Panc1 (cell line): ENCODE measurements around the gene KRT77. TPM values are rescaled to one million over a fixed set of nuclear protein-coding genes. Genes with fewer than 3 reads are reported as not detected.

Experiments
- ATAC-seq: fragments of 200-7000 bp; cut with Tn5 transposase; 2 replicates; pipeline ENCODE4 v1.9.1; 2020; ENCODE audit warnings: mild to moderate bottlenecking, moderate library complexity
- BruUV-seq: library from RNA; stranded (reverse); fragments of 400-500 nt; replicated peaks from 2 replicates; lab custom pipeline; 2021; lab: Mats Ljungman, UMichigan
- CTCF ChIA-PET: fragments of 300-600 bp; sonication (Branson Sonifier 250); formaldehyde crosslinking; loops from one replicate; lab custom pipeline; 2022; ENCODE audit warnings: antibody characterized with exemption; lab: Charles Lee
- POLR2A ChIA-PET: fragments of 300-600 bp; sonication (Branson Sonifier 250); formaldehyde crosslinking; loops from one replicate; lab custom pipeline; 2022; ENCODE audit warnings: antibody characterized with exemption; lab: Charles Lee
- DNase-seq: peaks from one replicate; pipeline ENCODE4 v3.0.0-alpha.2; 2010; ENCODE audit warnings: low read depth, low spot score
- H3K27ac ChIP-seq: 2 replicates; pipeline ENCODE4 v1.5.1; 2011; ENCODE audit warnings: mild to moderate bottlenecking, low read length, inconsistent platforms
- H3K27me3 ChIP-seq: fragments of 200-500 bp; sonication (Bioruptor generic); 2 replicates; pipeline ENCODE4 v1.6.0; 2014; ENCODE audit warnings: low read length, inconsistent platforms; ENCODE audit not compliant: control insufficient read depth, insufficient read depth
- H3K36me3 ChIP-seq: fragments of 200-500 bp; sonication (Bioruptor generic); 2 replicates; pipeline ENCODE4 v1.5.1; 2014; ENCODE audit warnings: inconsistent platforms, mild to moderate bottlenecking, low read length, moderate library complexity; ENCODE audit not compliant: control insufficient read depth, insufficient read depth
- H3K4me1 ChIP-seq: 2 replicates; pipeline ENCODE4 v1.5.1; 2011; ENCODE audit warnings: inconsistent platforms, mild to moderate bottlenecking, low read length, moderate library complexity; ENCODE audit not compliant: control insufficient read depth, insufficient read depth
- H3K4me3 ChIP-seq, 2 experiments: 2 replicates each; pipeline ENCODE4 v1.5.1; 2011 to 2012; ENCODE audit warnings: low read depth in 2 of 2, low read length in 2 of 2, mild to moderate bottlenecking in 2 of 2, inconsistent platforms in 1 of 2, moderate library complexity in 1 of 2
- H3K9me3 ChIP-seq: fragments of 200-500 bp; sonication (Bioruptor generic); 2 replicates; pipeline ENCODE4 v1.5.1; 2014; ENCODE audit warnings: low read depth, mild to moderate bottlenecking, inconsistent platforms, low read length, moderate library complexity; ENCODE audit not compliant: control insufficient read depth, insufficient read depth
- POLR2AphosphoS5 ChIP-seq: IDR thresholded peaks from 2 replicates; pipeline ENCODE4 v1.6.1; 2012; ENCODE audit warnings: mild to moderate bottlenecking, low read depth, low read length, moderate library complexity
- REST ChIP-seq, 2 experiments: IDR thresholded peaks; 2 replicates each; pipeline ENCODE4 v1.6.1; 2011 to 2012; ENCODE audit warnings: low read depth in 2 of 2, control low read depth in 1 of 2, low read length in 1 of 2, mild to moderate bottlenecking in 1 of 2, moderate library complexity in 1 of 2; ENCODE audit not compliant: insufficient read depth in 1 of 2
- SIN3A ChIP-seq: IDR thresholded peaks from 2 replicates; pipeline ENCODE4 v1.6.1; 2012; ENCODE audit warnings: low read depth, mild to moderate bottlenecking, low read length, moderate library complexity, borderline replicate concordance; ENCODE audit not compliant: insufficient read depth
- TCF7L2 ChIP-seq: IDR thresholded peaks from 2 replicates; pipeline ENCODE4 v1.6.1; 2011; ENCODE audit warnings: mild to moderate bottlenecking, low read depth, low read length, inconsistent platforms
- in situ Hi-C: cut with HindIII; loops from 2 replicates; pipeline ENCODE4 v1.10.0; 2016; ENCODE audit warnings: low sequenced_read_pairs, low pct_unique_long_range_greater_than_20kb
- intact Hi-C: fragments of 100-400 bp; cut with micrococcal nuclease; formaldehyde crosslinking; loops from one replicate; pipeline ENCODE4 v1.10.0; 2022; ENCODE audit not compliant: unreplicated experiment
- total RNA-seq: library from RNA; stranded (reverse); gene quantifications from one replicate; pipeline ENCODE4 v1.2.1, GENCODE V29; 2021; ENCODE audit not compliant: unreplicated experiment
- TF ChIP-seq, protein P1 (sequence below): fragments of 450-650 bp; IDR thresholded peaks from 2 replicates; pipeline ENCODE4 v1.5.1; 2017; ENCODE audit warnings: mild to moderate bottlenecking

The KRT77 gene
- total RNA-seq, 1 experiment from 2014 or later = not detected

DNA sequence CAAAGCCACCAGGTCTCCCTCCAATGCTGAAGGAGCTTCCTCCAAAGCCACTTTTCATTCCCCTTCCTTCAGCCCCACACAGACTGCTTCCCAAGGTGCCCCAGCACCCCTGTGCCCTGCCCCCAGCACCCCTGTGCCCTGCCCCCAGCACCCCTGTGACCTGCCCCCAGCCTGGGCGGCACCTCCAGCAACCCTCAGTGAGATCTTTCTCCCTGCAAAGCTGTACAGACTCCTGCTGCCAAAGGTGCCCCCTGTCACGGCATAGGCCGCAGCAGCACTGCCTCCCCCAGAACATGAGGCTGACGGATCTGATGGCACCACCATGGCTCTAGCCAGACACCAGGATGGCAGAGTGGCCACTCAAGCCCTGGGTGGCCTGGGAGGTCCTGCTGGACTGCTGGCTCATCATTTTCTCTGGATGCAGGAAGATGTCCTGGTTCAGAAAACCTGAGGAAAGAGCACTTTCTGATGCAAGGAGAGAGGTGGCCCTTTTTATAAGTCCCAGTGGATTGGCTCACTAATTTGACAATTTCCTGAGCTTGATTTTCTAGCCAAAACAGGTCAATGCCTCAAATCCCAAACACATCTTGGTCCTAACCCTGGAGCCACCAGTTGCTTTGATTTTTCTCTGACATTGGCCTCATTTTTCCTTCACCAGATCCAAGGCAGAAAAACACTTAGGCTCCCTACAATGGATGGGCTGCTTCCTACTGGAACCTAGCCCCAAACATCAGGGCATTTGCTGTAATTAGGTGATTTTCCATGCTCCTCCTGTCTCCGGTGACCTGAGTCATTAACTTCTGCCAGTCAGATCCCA is 32.7 kb upstream of the KRT77 start:
- no peak for ATAC-seq
- Histone ChIP-seq H3K36me3 (no peaks in the 10 kb centered on the region), H3K27ac (no peak overlapping the region), H3K9me3 (no peaks in the 10 kb centered on the region), H3K4me1 (no peaks in the 10 kb centered on the region), H3K4me3 (no peak overlapping the region), H3K27me3 (peaks cover 8% of the 10 kb centered on the region; the same call in 1 of the 2 replicates)
- BruUV-seq = no TSS peak
- ChIA-PET POLR2A (no interaction called here), CTCF (no interaction called here)
- intact Hi-C loops (no loop called here), in situ Hi-C loops (no loop called here)
- TF ChIP-seq, protein P1, sequence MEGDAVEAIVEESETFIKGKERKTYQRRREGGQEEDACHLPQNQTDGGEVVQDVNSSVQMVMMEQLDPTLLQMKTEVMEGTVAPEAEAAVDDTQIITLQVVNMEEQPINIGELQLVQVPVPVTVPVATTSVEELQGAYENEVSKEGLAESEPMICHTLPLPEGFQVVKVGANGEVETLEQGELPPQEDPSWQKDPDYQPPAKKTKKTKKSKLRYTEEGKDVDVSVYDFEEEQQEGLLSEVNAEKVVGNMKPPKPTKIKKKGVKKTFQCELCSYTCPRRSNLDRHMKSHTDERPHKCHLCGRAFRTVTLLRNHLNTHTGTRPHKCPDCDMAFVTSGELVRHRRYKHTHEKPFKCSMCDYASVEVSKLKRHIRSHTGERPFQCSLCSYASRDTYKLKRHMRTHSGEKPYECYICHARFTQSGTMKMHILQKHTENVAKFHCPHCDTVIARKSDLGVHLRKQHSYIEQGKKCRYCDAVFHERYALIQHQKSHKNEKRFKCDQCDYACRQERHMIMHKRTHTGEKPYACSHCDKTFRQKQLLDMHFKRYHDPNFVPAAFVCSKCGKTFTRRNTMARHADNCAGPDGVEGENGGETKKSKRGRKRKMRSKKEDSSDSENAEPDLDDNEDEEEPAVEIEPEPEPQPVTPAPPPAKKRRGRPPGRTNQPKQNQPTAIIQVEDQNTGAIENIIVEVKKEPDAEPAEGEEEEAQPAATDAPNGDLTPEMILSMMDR = no peak
- TF ChIP-seq TCF7L2 (no peak), REST (IDR thresholded peaks at IDR 0.05; ENCODE audit: insufficient read depth in 1 of 2, low read depth in 2 of 2, low read length in 1 of 2) (no peak)
- no peak for DNase-seq

- peaks cover 5% of the 10 kb centered on the region; the same call in 1 of the 2 replicates for H3K27me3 ChIP-seq
- in situ Hi-C loops = no loop called here
These were observed 31.8 kb upstream of the KRT77 start for GRCh38 chr12:52735106-52735505.

More at GRCh38 chr12:52735106-52735505, 31.8 kb upstream of the KRT77 start:
- no peak overlapping the region for H3K4me3 ChIP-seq
- no peaks in the 10 kb centered on the region for H3K36me3 ChIP-seq
- BruUV-seq = no TSS peak
- TF ChIP-seq, protein P1 = no peak
- TF ChIP-seq SIN3A (no peak), REST (IDR thresholded peaks at IDR 0.05; ENCODE audit: insufficient read depth in 1 of 2, low read depth in 2 of 2, low read length in 1 of 2) (no peak), TCF7L2 (no peak), POLR2AphosphoS5 (no peak)
- intact Hi-C loops = no loop called here
- no peaks in the 10 kb centered on the region for H3K9me3 ChIP-seq
- ChIA-PET CTCF (no interaction called here), POLR2A (no interaction called here)
- no peaks in the 10 kb centered on the region for H3K4me1 ChIP-seq
- ATAC-seq = no peak
- no peak for DNase-seq
- H3K27ac ChIP-seq = no peak overlapping the region
